Lower leg skin (tissue), 3 donors: ENCODE data around the gene SLFN12L.

Source experiments
- CTCF ChIP-seq, 3 donors: fragments of 450-650 bp; IDR thresholded peaks; one replicate each; pipeline ENCODE4 v1.5.1; 2016; ENCODE audit warnings: antibody characterized with exemption in 3 of 3, mild to moderate bottlenecking in 3 of 3, moderate library complexity in 2 of 3
- POLR2A ChIP-seq, 2 donors: fragments of 450-650 bp; IDR thresholded peaks; one replicate each; pipeline ENCODE4 v1.6.1; 2016 to 2017; ENCODE audit warnings: antibody characterized with exemption in 2 of 2, mild to moderate bottlenecking in 1 of 2, moderate library complexity in 1 of 2

GRCh38 chr17:35578929-35579432, 41.5 kb upstream of the SLFN12L start:
- TF ChIP-seq POLR2A (IDR thresholded peaks at IDR 0.05) = no peak
- TF ChIP-seq CTCF (IDR thresholded peaks at IDR 0.05) = no peak
